Measurements from ENCODE around the gene MYL4.

GRCh38 chr17:47213540-47213939, 4.4 kb downstream of the MYL4 start:
- TF ChIP-seq, protein P1, sequence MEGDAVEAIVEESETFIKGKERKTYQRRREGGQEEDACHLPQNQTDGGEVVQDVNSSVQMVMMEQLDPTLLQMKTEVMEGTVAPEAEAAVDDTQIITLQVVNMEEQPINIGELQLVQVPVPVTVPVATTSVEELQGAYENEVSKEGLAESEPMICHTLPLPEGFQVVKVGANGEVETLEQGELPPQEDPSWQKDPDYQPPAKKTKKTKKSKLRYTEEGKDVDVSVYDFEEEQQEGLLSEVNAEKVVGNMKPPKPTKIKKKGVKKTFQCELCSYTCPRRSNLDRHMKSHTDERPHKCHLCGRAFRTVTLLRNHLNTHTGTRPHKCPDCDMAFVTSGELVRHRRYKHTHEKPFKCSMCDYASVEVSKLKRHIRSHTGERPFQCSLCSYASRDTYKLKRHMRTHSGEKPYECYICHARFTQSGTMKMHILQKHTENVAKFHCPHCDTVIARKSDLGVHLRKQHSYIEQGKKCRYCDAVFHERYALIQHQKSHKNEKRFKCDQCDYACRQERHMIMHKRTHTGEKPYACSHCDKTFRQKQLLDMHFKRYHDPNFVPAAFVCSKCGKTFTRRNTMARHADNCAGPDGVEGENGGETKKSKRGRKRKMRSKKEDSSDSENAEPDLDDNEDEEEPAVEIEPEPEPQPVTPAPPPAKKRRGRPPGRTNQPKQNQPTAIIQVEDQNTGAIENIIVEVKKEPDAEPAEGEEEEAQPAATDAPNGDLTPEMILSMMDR (IDR thresholded peaks at IDR 0.05; ENCODE audit: insufficient read depth, low read length) = no peak
- TF ChIP-seq POLR2AphosphoS5 (IDR thresholded peaks at IDR 0.05; ENCODE audit: low read depth) = no peak
- TF ChIP-seq GABPA (IDR thresholded peaks at IDR 0.05; ENCODE audit: low read depth) = no peak
- TF ChIP-seq, protein P2, sequence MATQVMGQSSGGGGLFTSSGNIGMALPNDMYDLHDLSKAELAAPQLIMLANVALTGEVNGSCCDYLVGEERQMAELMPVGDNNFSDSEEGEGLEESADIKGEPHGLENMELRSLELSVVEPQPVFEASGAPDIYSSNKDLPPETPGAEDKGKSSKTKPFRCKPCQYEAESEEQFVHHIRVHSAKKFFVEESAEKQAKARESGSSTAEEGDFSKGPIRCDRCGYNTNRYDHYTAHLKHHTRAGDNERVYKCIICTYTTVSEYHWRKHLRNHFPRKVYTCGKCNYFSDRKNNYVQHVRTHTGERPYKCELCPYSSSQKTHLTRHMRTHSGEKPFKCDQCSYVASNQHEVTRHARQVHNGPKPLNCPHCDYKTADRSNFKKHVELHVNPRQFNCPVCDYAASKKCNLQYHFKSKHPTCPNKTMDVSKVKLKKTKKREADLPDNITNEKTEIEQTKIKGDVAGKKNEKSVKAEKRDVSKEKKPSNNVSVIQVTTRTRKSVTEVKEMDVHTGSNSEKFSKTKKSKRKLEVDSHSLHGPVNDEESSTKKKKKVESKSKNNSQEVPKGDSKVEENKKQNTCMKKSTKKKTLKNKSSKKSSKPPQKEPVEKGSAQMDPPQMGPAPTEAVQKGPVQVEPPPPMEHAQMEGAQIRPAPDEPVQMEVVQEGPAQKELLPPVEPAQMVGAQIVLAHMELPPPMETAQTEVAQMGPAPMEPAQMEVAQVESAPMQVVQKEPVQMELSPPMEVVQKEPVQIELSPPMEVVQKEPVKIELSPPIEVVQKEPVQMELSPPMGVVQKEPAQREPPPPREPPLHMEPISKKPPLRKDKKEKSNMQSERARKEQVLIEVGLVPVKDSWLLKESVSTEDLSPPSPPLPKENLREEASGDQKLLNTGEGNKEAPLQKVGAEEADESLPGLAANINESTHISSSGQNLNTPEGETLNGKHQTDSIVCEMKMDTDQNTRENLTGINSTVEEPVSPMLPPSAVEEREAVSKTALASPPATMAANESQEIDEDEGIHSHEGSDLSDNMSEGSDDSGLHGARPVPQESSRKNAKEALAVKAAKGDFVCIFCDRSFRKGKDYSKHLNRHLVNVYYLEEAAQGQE (IDR thresholded peaks at IDR 0.05; ENCODE audit: insufficient replicate concordance, low read depth) = no peak

Measured in HL-60 (cell line).